HT1080 (cell line): ENCODE measurements around the gene FLYWCH2. TPM values are rescaled to one million over a fixed set of nuclear protein-coding genes. Genes with fewer than 3 reads are reported as not detected.

Experiments
- DNase-seq: peaks from one replicate; pipeline ENCODE4 v3.0.0-alpha.2; 2015; ENCODE audit warnings: low read depth
- polyA plus RNA-seq, 2 experiments: library from polyadenylated mRNA; depleted of rRNA; stranded (reverse); fragments of >200 nt; gene quantifications; 2 replicates each; pipeline ENCODE4 v1.2.3, GENCODE V29; 2015
- total RNA-seq: library from RNA; depleted of rRNA; stranded (reverse); fragments of >200 nt; shearing (Covaris generic); gene quantifications from 2 replicates; pipeline ENCODE4 v1.2.3, GENCODE V29; 2014; rRNA removed

The FLYWCH2 gene, protein sequence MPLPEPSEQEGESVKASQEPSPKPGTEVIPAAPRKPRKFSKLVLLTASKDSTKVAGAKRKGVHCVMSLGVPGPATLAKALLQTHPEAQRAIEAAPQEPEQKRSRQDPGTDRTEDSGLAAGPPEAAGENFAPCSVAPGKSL
- total RNA-seq, result 33.2 and 34.5 TPM in 2 replicates
- polyA plus RNA-seq (2015; cell fraction: cytosol; rRNA removed), result 36.5 and 37.2 TPM in 2 replicates
- polyA plus RNA-seq (2015; cell fraction: nucleus; rRNA removed), result 16.8 and 17.2 TPM in 2 replicates

DNA sequence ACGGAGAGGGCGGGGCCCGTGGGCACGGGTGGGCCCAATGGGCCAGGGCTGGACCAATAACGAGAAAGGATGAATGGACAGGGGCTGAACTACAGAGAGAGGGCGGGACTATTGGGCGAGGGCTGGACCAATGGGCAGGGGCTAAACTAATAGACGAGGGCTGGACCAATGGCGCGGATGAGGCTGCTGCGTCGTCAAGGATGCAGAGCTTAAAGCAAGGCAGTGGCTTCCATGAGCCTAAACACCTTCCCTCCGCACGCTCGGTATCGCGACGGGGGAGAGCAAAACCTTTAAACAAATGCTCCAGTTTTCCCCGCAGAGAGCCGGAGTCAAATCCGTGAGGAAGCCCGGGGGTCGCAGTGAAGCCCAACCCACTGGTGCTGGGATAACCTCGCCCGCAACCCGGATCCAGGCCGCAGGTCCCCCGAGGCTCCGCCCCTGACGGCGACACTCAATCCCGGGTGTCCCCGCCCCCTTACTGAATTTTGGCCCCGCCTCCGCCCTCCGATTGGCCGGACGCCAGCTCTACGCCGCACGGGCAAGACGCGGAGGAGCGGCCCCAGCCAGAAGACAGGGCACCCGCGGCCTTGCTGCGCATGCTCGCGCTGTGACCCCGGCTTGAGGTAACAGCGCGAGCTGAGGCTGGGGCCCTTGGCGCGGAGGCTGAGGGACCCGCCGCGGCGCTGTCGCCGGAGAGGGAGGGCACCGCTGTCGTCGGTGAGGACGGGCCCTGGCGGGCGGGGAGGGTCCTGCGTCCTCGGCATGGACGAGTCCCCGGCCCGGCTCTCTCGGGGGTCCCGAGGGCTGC lies at the start of gene FLYWCH2:
Gene FLYWCH2 (plus strand): TSS at position 566 of the 808 bp plus-strand sequence. CDS start 13,235 bp downstream, outside the sequence.
- DNase-seq, result peak; percentile 97

DNA sequence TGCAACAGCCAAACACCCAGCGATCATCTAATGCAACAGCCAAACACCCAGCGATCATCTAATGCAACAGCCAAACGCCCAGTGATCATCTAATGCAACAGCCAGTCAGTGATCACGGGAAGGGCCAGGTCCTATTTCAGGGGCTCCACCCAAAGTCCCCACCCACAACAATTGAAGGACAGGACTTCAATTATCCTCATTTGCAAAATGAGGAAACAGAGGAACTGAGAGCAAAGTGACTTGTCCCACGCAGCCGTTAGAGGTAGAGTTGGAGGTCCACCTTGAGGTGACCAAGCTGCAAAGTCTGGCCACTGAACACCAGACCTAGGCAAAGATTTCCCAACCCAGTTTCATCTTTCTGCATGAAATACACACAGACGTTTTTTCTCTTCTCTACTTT lies 49.2 kb upstream of the FLYWCH2 start:
- DNase-seq, result no peak

DNA sequence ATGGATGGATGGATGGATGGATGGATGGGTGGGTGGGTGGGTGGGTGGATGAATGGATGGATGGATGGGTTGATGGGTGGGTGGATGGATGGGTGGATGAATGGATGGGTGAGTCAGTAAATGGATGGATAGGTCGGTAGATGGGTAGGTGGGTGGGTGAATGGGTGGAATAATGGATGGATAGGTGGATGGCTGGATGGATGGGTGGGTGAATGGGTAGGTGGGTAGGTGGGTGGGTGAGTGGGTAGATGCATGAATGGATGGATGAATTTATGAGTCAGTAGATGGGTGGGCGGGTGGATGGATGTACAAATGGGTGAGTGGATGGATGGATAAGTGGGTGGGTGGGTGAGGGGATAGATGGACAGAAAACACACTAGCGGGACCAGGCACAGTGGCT lies 48.0 kb upstream of the FLYWCH2 start:
- no peak for DNase-seq

DNA sequence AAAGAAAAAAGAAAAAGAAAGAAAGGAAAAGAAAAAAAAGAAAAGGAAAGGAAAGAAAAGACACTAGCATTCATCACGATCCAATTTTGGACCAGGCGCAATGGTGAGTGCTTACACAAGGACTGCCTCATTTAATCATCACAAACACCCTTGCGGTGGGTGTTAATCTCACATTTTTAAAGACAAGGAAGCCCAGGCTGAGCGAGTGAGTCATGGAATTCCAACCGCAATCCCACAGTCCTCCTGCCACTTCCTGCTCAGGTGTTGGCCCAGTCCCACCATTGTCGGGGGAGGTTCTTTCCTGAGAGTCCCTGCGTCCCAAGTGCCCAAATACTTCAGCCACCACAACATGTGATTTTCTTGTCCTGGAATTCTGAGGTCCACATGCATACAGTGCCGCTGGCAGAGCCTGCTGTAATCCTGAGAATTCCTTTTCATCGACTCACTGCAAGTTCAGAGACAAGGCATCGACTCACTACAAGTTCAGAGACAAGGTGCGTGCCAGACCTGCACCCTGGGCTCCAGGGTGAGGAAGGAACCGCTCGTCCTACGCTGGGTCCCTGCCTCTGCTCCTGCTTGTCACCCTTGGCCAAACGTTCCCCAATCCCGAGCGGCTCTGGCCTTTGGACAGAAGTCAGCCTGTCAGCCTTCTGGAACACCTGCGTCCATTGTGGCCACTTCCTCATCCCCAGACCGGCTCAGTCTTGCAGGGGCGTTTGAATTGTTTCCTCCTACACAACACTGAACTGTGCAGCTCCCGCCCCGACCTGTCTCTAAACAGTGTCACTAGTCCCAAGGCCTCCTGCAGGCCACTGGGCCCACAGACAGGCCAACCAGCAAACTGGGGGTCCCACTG lies 47.1 kb upstream of the FLYWCH2 start:
- peak; percentile 100 for DNase-seq

DNA sequence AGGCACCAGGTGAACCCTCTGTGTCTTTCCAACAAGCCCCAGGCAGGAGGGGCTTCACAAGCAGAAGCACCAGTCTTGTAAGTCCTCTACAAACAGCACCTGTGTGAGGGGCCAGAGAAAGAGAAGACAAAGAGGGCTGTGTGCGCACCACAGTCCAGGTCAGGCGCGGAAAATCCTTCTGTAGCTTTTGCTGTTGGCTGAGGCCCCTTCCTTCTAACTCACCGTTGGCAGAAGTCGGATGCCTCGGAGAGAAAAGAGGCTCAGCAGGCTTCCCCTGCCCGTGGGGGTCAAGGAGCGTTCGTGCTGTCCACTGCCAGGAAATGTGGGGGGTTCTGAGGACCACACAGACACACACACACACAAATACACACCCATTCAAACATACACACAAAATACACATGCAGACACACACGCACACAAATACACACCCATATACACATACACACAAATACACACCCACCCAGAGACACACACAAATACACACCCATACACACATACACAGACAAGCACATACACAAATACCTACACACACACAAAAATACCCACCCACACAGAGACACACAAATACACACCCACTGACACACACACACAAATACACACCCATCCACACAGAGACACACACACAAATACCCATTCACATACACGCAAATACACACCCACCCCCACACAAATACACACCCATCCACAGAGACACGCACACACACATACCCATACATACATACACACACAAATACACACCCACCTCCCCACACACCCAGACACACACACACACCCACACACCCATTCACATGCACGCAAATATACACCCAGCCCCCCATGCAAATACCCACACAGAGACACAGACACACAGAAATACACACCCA lies 46.1 kb upstream of the FLYWCH2 start:
- DNase-seq, result no peak

DNA sequence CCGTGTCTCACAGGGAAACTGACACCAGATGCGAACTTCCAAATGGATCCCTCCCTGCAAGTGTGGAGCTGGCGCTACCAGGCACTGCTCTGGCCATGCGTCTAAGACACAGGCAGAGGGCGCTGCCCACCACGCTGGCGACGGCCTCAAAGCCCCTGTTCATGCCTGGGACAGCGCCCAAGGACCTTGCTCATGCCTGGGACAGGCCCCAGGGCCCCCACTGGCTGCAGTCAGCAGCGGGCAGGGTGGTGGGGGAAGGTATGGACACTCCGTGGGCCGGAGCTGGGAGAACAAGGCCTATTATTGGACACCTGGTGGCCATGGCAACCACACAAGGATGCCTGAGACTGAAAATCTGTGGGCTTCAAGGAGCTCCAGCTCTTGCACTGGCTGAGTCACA lies 44.1 kb upstream of the FLYWCH2 start:
- peak; percentile 74 for DNase-seq

DNA sequence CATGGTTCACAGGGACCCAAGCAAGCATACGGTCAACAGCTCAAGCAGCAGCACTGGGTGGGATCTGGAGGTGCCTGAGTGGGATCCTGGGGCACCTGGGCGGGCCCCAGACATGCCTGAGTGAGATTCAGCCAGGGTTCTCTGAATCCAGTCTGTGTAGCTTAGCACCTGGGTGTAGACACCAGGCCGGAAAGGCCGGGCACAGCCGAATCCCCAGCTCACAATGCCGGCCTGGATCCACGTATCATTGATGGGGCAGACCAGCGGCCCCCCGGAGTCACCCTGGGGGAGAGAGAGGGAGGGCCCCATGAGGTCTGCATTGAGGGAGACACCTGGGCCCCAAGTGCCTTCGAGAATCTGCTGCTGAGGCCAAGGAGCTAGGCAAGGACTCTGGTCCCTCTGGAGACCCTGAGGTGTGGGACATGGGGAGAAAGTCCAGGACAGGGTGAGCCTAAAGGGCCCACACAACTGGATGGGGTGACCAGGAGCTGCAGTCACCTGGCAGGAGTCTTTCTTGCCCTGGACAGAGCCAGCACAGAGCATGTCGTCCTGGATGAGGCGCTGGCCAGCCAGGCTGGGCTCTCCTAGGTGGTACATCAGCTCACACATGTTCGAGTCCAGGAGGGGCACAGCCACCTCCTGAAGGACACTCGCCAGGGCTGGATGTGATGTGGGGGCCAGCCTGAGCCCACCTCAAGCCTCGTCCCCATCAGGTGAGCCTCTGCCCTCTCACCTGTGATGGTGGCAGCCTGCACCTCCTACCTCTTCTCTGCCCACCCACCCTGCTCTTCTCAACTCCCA lies 43.2 kb upstream of the FLYWCH2 start:
- DNase-seq, result no peak

DNA sequence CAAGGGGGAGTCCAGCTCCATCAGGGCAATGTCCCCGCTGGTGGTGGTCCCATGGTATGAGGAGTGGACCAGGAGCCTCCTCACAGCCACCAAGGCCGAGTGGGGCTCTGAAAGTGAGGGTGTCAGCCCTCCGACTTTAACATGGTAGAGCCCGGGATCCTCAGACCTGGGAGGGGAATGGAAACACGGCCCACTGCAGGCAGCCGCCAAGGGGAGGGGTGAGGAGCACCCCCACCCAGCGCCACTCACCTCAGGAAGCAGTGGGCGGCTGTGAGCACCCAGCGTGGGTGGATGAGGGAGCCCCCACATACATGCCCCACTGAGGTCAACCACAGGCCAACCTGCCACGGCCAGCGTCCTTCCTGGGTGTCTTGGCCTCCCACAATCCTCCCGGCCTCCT lies 42.1 kb upstream of the FLYWCH2 start:
- no peak for DNase-seq

DNA sequence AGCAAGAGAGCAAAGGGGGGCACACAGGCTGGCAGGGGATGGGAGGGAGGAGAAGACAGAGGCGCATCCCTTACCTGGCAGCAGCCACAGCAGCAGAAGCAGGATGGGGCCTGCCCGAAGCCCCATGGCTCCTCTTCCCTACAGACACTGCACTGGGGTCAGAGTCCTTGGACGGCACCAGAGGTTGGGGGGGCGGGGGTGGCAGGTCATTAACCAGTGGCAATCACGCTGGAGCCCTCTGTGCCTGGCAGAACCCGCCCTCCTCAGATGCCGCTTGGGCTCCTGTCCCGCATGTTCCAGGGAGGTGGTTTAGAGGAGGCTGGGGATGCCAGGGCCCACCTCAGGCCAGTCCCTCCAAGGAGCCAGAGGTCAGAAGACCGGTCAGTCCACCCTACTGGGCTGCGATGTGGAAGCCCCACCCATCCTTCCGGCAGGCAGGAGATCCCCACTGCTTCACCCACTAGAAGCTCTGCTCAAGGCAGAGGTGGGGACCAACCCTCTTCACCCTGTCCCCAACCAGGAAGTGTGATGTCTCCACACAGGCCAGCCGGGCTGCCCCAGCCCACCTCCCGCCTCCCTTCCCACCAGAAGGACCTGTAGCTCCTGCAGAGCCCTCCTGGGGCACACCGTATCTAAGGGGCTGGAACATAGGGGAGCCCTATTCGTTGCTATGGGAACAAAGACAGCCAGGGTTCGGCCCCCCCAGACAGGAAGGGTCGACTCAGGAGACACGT lies 41.2 kb upstream of the FLYWCH2 start:
- DNase-seq, result no peak

DNA sequence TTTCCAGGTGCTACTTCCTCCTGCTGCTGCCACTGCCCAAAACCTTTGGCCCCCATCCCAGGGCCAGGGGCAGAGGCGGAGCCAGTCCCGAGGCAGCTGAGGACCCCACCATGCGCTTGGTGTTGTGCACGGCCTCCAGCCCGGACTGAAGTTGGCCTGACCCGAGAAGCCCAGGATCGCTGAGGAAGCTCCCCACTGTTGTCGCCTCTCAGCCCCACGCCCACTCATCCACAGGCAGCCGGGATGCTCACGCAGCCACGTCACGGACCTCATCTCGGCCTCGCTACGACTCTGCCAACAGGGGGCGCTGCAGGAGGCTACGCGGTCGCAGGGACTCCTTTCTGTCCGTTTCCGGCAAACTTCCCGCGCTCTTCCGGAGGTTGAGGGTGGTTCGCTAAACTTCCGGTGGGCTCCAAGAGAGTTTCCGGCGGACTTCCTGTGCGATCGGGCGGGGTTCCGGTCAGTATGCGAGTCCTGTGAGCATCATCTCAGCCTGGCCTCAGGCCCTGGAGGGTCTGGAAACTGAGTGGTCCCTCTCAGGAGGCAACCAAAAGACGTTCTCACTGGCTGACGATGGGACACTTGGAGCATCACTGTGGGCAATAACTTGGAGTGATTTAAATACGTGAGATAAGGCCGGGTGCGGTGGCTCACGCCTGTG lies 40.5 kb upstream of the FLYWCH2 start:
- DNase-seq, result no peak

DNA sequence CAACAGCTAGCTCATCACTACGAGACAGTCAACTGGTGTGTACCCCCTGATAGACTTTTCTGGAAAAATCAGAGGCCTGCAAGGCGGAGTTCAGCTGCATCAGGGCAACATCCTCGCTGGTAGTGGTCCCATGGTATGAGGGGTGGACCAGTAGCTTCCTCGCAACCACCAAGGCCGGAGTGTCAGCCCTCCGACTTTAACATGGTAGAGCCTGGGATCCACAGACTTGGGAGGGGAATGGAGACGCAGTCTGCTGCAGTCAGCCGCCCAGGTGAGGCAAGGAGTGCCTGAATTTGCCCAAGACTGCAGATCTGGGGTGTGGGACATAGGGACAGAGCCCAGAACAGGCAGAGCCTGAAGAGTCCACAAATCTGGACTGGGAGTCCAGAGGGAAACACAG lies 39.5 kb upstream of the FLYWCH2 start:
- no peak for DNase-seq

DNA sequence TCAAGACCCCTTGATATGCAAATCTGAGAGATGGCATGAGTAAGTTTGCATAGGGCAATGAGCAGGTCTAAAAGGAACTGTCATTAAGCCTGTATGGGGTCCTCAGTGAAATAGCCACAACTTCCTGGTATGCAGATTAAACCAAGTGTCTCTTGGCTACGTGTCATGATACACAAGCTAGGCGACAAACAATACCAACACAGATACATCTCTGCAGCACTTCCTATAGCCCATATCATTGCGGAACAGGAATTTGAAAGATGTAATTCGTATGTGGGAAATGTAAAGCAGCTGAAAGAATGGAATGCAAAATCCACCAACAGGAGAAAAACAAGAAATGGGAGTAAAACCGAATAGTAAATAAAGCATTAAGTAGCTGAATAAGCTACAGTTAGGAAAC lies 37.9 kb upstream of the FLYWCH2 start:
- no peak for DNase-seq

DNA sequence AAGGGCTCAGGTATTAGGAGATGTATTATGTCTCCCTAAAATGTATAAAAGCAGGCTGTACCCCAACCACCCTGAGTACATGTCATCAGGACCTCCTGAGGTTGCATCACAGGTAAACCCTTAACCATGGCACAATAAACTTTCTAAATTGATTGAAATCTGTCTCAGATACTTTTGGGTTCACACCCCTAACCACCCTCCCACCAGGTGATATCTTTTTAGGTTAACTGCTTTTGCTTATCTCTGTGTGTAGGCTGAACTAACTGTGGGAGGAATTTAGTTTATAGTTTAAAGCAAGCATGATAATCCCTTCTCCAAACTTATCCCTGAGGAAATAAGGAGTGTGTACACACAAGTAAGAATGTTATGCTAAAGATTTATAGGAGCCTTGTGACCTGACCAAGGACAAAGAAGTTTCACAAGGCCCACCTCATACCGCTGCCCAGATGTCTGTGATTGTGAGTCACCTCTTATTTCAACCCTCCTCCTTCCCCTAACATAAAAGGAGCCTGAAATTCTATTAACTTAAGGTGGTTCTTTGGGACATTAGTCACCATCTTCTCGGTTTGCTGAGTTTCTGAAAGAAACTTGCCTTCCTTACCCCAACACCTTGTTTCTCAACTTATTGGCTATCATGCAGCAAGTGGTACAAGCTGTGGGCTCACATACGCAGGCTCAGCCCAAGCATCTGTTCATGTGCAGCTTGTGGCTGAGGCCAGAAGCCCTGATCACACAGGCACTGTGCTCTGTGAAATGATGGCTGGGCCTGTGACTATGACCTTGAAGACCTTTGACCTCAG lies 36.3 kb upstream of the FLYWCH2 start:
- peak; percentile 92 for DNase-seq

DNA sequence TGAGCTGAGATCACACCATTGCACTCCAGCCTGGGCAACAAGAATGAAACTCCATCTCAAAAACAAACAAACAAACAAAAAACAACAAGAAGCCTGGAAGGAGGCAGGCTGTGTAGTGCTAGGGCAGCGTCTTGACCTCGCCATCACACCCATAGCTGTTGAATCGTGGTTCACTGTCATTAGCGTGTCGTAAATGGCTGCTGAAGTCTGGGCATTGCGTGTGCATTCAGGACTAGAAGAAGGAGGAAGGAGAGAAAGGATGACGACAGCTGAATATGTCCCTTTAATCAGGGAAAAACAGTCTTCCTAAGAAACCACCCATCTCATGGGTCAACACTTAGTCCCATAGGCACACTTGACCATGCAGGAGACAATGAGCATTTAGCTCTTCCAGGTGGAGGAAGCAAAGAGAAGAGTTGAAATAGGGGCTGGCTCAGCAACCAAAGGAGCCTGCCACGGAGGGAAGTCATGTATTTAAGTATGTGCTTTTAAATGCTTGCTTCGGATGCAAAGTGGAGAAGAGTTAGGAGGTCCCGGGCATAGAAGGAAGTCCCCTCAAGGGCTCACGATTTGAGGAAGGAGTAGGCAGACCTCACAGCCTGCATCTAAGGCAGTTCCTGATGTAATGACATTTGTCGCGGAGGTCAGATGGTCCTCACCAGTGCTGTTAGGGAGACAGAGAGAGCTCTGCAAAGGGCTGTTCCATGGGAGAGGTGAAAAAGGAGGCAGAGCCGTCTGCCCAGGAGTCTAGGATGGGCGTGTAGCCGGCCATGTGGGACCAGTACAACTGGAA lies 33.9 kb upstream of the FLYWCH2 start:
- no peak for DNase-seq

DNA sequence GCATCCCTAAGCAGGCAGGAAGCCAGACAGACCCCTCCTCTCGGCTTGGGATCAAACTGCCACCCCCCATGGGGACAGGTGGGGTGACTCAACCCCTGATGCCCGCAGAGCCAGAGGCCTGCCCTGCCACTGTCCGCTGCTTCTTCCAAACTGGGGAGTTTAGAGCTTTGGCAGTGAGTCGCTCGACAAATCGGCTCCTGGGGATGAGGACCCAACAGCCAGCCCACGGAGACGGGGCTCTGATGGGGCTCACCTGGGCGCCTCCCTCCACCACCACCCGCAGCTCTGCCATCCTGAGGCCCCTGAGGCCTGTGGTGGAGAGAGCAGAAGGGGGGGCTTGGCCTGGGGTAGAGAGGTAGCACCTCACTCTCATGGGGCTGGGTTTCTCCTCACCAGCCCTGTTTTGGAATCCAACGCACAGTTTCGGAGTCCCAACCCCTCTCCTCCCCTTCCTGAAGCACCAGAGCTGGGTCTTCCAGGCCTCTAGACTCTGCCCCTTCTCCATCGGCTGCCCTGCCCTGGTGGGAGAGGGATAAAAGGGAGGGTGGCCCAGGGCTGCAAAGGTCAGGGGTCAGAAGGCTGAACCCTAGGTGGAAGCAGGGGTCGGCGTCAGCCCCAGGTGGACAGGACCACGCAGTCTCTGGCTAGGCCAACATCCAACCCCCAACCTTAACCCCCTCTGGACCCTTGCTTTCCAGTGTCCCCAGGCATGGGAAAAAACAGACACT lies 30.8 kb upstream of the FLYWCH2 start:
- DNase-seq, result no peak

DNA sequence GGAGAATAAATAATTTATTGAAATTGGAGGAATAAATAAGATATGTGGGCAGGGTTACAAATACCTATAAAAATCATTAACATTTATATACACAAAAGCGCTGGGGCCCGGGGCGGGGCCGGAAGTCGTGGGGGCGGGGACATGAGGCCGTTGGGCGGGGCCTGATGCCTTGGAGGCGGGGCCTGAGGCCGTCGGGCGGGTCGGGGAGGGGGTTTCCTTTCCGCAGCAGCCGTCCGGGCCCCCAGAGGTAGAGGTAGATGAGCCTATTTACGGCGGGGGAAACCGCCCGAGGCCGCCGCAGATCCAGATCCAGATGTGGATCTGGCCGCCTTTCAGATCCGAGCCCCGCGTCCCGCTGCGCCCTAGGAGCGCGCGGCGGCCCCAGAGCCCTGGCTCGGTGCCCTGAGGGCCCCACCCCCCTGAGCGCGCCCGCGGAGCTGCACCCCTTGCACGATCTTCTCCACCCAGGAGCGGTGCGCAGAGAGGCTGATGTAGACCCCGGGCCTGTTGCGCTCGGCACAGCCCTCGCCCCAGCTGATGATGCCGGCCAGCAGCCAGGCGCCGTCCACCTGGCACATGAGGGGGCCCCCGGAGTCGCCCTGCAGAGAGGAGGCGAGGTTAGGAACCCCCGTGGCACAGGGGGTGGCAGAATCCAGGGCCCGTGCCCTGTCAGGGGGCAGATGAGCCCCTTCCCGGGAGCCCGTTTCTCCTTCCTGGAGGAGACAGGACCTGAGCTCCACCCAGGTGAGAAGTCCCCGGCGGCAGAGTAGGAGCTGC lies 30.1 kb upstream of the FLYWCH2 start:
- DNase-seq, result no peak
